ENCODE results near the gene ATP4B. TPM values are rescaled to one million over a fixed set of nuclear protein-coding genes. Genes with fewer than 3 reads are reported as not detected.

The ATP4B gene
- total RNA-seq, 5 donors from 2014 or later (not counting 1 experiment from before 2014, with no cell fraction given), result not detected

DNA sequence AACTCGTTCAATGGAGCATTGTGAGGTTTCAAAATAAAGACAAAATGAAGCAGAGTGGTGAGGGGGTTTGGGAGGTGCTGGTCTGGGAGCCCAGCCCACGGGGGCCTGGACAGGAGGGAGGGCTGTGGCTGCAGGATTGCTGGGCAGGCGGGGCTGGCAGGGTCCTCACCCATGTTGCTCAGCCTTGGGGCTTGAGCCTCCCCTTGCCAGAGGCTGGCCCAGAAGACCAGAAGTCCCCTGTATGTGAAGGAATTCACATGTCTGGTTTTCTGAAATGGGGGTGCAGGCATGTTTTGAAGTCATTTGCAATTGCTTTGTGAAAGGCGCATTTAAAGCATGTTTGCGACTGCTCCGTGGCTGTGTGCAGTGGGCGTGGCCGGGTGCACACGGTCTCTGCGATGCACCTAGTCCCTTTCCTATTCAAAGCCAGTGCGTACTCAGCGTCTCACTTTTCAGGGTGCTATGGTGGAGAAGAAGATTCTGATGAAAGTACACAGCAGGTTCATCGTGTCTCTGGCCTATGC lies 11.3 kb upstream of the ATP4B start:
- no peaks in the 10 kb centered on the region for H3K36me3 Mint-ChIP-seq
- peaks cover 0 to 2% of the 10 kb centered on the region in 2 experiments for H3K4me1 ChIP-seq (ENCODE audit: control insufficient read depth in 1 of 2, extremely low read depth in 1 of 2, insufficient read depth in 2 of 2, low read length in 2 of 2)
- no peaks in the 10 kb centered on the region for H3K9me3 Mint-ChIP-seq
- peaks cover 0 to 13% (median 0%) of the 10 kb centered on the region in 3 donors for H3K4me1 Mint-ChIP-seq
- peak in 1 of 35 experiments; percentile 0 for DNase-seq
- no peaks in the 10 kb centered on the region for H3K36me3 ChIP-seq (ENCODE audit: control insufficient read depth in 2 of 2, extremely low read depth in 1 of 2, insufficient read depth in 1 of 2, low read length in 1 of 2)
- H3K9me3 ChIP-seq, result no peaks in the 10 kb centered on the region
- 87% methylated on average over 12 of the region's 13 CpGs for WGBS (ENCODE audit: insufficient coverage)
- H3K27me3 Mint-ChIP-seq, result peaks cover 0 to 3% of the 10 kb centered on the region in 2 donors
- H3K4me3 ChIP-seq (ENCODE audit: control insufficient read depth in 1 of 2, extremely low read depth in 1 of 2, low read length in 1 of 2), result no peak overlapping the region
- no peak overlapping the region for H3K4me3 Mint-ChIP-seq
- no peak for ATAC-seq (replicated peaks in 1 of 4)
- no peak overlapping the region for H3K27ac ChIP-seq (ENCODE audit: low read length)
- ChIA-PET CTCF (no interaction called here), POLR2A (no interaction called here)
- no peak overlapping the region for H3K27ac Mint-ChIP-seq
- peaks cover 0 to 44% of the 10 kb centered on the region in 2 experiments for H3K27me3 ChIP-seq (replicated peaks in 1 of 2; ENCODE audit: control insufficient read depth in 2 of 2, extremely low read depth in 1 of 2, insufficient read depth in 2 of 2, low read length in 1 of 2)

DNA sequence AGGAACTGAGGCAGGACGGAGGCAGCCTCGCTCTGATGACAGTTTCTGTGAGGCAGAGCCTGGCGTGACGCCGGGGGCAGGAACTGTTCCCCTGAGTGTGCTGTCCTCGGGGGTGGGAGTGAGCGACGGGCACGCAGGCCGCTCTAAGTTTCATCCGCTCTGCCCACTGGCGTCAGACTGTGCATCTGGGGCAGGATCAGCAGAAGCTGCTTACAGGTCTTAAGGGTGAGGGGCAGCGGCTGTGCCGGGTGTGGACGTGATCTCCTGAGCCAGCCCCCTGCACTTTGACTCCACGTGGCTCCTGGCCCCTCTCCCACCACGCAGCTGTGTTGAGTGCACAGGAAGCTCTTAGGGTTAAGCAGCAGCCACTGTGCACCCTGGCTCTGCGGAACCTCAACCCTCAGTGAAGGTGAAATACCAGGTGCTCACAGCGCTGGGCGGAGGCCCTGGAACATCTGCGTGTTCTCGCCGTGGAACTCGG lies 10.5 kb upstream of the ATP4B start:
- no peak overlapping the region for H3K27ac Mint-ChIP-seq
- Histone ChIP-seq H3K4me1 (ENCODE audit: control insufficient read depth in 1 of 2, extremely low read depth in 1 of 2, insufficient read depth in 2 of 2, low read length in 2 of 2) (peaks cover 0 to 2% of the 10 kb centered on the region in 2 experiments), H3K27ac (ENCODE audit: low read length) (no peak overlapping the region), H3K27me3 (replicated peaks in 1 of 2; ENCODE audit: control insufficient read depth in 2 of 2, extremely low read depth in 1 of 2, insufficient read depth in 2 of 2, low read length in 1 of 2) (peaks cover 0 to 44% of the 10 kb centered on the region in 2 experiments), H3K36me3 (ENCODE audit: control insufficient read depth in 2 of 2, extremely low read depth in 1 of 2, insufficient read depth in 1 of 2, low read length in 1 of 2) (no peaks in the 10 kb centered on the region), H3K4me3 (ENCODE audit: control insufficient read depth in 1 of 2, extremely low read depth in 1 of 2, low read length in 1 of 2) (no peak overlapping the region), H3K9me3 (no peaks in the 10 kb centered on the region)
- ATAC-seq (replicated peaks in 1 of 4) (peak in 2 of 4 experiments; percentile 6 to 23), DNase-seq (peak in 1 of 35 experiments; percentile 4)
- peaks cover 0 to 3% of the 10 kb centered on the region in 2 donors for H3K27me3 Mint-ChIP-seq
- WGBS (ENCODE audit: insufficient coverage), result 67% methylated on average over 16 of the region's 24 CpGs
- H3K36me3 Mint-ChIP-seq, result no peaks in the 10 kb centered on the region
- CTCF ChIA-PET, result no interaction called here
- H3K9me3 Mint-ChIP-seq, result no peaks in the 10 kb centered on the region
- H3K4me1 Mint-ChIP-seq, result peaks cover 0 to 13% (median 0%) of the 10 kb centered on the region in 3 donors
- no peak overlapping the region for H3K4me3 Mint-ChIP-seq
- POLR2A ChIA-PET, result no interaction called here

DNA sequence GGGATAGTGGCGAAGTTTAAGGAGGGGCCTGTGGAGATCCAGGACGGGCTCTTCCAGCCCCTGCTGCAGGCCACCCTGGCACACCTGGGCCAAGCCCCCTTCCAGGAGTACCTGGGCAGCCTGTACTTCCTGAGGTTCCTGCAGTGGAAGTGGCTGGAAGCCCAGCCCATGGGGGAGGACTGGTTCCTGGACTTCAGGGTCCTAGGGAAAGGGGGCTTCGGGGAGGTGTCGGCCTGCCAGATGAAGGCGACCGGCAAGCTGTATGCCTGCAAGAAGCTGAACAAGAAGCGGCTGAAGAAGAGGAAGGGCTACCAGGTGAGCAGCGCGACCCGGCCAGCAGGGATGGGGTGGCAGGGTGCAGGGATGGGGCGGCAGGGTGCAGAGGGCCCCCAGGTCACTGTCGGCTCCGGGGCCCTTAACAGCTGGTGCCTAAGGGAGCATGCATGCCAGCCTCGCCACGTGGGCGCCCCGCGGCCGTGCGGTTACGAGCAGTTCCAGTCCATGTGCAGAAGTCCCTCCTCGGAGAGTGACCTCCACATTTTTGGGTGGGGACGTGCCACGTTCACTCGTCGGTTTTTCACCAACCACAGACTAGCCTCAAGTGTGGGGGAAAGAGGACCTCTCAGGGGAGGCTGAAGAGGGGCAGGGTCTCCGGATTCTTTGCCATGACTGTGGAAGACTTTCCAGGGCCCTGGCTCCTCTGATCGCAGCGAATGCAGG lies 9.9 kb upstream of the ATP4B start:
- Mint-ChIP-seq H3K4me1 (peaks cover 0 to 13% (median 0%) of the 10 kb centered on the region in 3 donors), H3K9me3 (no peaks in the 10 kb centered on the region), H3K27ac (no peak overlapping the region), H3K27me3 (peaks cover 0 to 3% of the 10 kb centered on the region in 2 donors), H3K4me3 (no peak overlapping the region), H3K36me3 (no peaks in the 10 kb centered on the region)
- ATAC-seq (replicated peaks in 1 of 4) (no peak), DNase-seq (peak in 1 of 35 experiments; percentile 11)
- H3K36me3 ChIP-seq (ENCODE audit: control insufficient read depth in 2 of 2, extremely low read depth in 1 of 2, insufficient read depth in 1 of 2, low read length in 1 of 2), result no peaks in the 10 kb centered on the region
- WGBS (ENCODE audit: insufficient coverage), result 85% methylated on average over 28 of the region's 29 CpGs
- no peak overlapping the region for H3K4me3 ChIP-seq (ENCODE audit: control insufficient read depth in 1 of 2, extremely low read depth in 1 of 2, low read length in 1 of 2)
- ChIA-PET CTCF (no interaction called here), POLR2A (no interaction called here)
- H3K27me3 ChIP-seq (replicated peaks in 1 of 2; ENCODE audit: control insufficient read depth in 2 of 2, extremely low read depth in 1 of 2, insufficient read depth in 2 of 2, low read length in 1 of 2), result peaks cover 0 to 44% of the 10 kb centered on the region in 2 experiments
- H3K9me3 ChIP-seq, result no peaks in the 10 kb centered on the region
- H3K27ac ChIP-seq (ENCODE audit: low read length), result no peak overlapping the region
- peaks cover 0 to 2% of the 10 kb centered on the region in 2 experiments for H3K4me1 ChIP-seq (ENCODE audit: control insufficient read depth in 1 of 2, extremely low read depth in 1 of 2, insufficient read depth in 2 of 2, low read length in 2 of 2)

DNA sequence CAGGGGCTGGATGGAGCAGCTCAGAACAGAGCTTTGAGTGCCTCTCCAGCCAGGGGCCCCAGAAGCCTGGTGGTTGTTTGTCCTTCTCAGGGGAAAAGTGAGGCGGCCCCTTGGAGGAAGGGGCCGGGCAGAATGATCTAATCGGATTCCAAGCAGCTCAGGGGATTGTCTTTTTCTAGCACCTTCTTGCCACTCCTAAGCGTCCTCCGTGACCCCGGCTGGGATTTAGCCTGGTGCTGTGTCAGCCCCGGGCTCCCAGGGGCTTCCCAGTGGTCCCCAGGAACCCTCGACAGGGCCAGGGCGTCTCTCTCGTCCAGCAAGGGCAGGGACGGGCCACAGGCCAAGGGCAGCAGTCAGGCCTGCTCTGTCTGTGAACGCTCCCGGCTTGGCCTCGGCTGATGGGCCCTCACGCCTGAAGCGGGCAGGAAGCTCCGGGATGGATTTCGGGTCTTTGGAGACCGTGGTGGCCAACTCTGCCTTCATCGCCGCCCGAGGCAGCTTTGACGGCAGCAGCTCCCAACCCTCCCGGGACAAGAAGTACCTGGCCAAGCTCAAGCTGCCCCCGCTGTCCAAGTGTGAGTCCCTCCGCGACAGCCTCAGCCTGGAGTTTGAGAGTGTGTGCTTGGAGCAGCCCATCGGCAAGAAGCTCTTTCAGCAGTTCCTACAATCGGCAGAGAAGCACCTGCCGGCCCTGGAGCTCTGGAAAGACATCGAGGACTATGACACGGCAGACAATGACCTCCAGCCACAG lies 9.1 kb upstream of the ATP4B start, which contains the start of gene GRK1:
Gene GRK1 (plus strand): TSS at position 269 of the 751 bp plus-strand sequence. CDS start 168 bp downstream, at position 437.
- Histone ChIP-seq H3K9me3 (no peaks in the 10 kb centered on the region), H3K4me3 (ENCODE audit: control insufficient read depth in 1 of 2, extremely low read depth in 1 of 2, low read length in 1 of 2) (no peak within 1 kb of the TSS), H3K36me3 (ENCODE audit: control insufficient read depth in 2 of 2, extremely low read depth in 1 of 2, insufficient read depth in 1 of 2, low read length in 1 of 2) (no peaks in the 10 kb centered on the region), H3K27me3 (replicated peaks in 1 of 2; ENCODE audit: control insufficient read depth in 2 of 2, extremely low read depth in 1 of 2, insufficient read depth in 2 of 2, low read length in 1 of 2) (peaks cover 0 to 44% of the 10 kb centered on the region in 2 experiments), H3K4me1 (ENCODE audit: control insufficient read depth in 1 of 2, extremely low read depth in 1 of 2, insufficient read depth in 2 of 2, low read length in 2 of 2) (peaks cover 0 to 2% of the 10 kb centered on the region in 2 experiments), H3K27ac (ENCODE audit: low read length) (no peak within 1 kb of the TSS)
- H3K9me3 Mint-ChIP-seq, result no peaks in the 10 kb centered on the region
- no peak within 1 kb of the TSS for H3K4me3 Mint-ChIP-seq
- peaks cover 0 to 9% (median 0%) of the 10 kb centered on the region in 3 donors for H3K4me1 Mint-ChIP-seq
- ChIA-PET POLR2A (no interaction called here), CTCF (no interaction called here)
- H3K36me3 Mint-ChIP-seq, result no peaks in the 10 kb centered on the region
- DNase-seq (peak in 2 of 35 experiments; percentile 11 to 20), ATAC-seq (replicated peaks in 1 of 4) (no peak)
- 89% methylated on average over 27 of the region's 32 CpGs for WGBS (ENCODE audit: insufficient coverage)
- H3K27me3 Mint-ChIP-seq, result peaks cover 0 to 3% of the 10 kb centered on the region in 2 donors
- H3K27ac Mint-ChIP-seq, result no peak within 1 kb of the TSS

DNA sequence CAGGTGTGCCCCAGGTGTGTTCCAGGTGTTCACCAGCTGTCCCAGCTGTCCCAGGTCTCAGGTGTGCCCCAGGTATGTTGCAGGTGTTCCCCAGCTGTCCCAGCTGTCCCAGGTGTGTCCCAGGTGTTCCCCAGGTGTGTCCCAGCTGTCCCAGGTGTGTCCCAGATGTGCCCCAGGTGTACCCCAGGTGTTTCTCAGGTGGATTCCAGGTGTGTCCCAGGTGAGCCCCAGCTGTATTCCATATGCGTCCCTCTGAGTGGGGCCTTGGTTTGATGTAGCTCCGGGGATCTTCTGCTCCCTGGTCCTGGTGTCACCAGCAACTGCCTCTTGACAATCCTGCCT lies 8.3 kb upstream of the ATP4B start:
- Histone ChIP-seq H3K36me3 (ENCODE audit: control insufficient read depth in 2 of 2, extremely low read depth in 1 of 2, insufficient read depth in 1 of 2, low read length in 1 of 2) (no peaks in the 10 kb centered on the region), H3K27me3 (replicated peaks in 1 of 2; ENCODE audit: control insufficient read depth in 2 of 2, extremely low read depth in 1 of 2, insufficient read depth in 2 of 2, low read length in 1 of 2) (peaks cover 0 to 44% of the 10 kb centered on the region in 2 experiments), H3K9me3 (no peaks in the 10 kb centered on the region), H3K27ac (ENCODE audit: low read length) (no peak overlapping the region), H3K4me1 (ENCODE audit: control insufficient read depth in 1 of 2, extremely low read depth in 1 of 2, insufficient read depth in 2 of 2, low read length in 2 of 2) (peaks cover 0 to 2% of the 10 kb centered on the region in 2 experiments), H3K4me3 (ENCODE audit: control insufficient read depth in 1 of 2, extremely low read depth in 1 of 2, low read length in 1 of 2) (no peak overlapping the region)
- Mint-ChIP-seq H3K27ac (no peak overlapping the region), H3K27me3 (peaks cover 0 to 3% of the 10 kb centered on the region in 2 donors), H3K4me1 (peaks cover 0 to 6% (median 0%) of the 10 kb centered on the region in 3 donors), H3K9me3 (peaks cover 2 to 7% (median 7%) of the 10 kb centered on the region in 3 donors), H3K36me3 (no peaks in the 10 kb centered on the region), H3K4me3 (no peak overlapping the region)
- DNase-seq, result no peak
- WGBS (ENCODE audit: insufficient coverage), result 89% methylated on average over 2 of the region's 2 CpGs
- no peak for ATAC-seq (replicated peaks in 1 of 4)
- ChIA-PET CTCF (no interaction called here), POLR2A (no interaction called here)

DNA sequence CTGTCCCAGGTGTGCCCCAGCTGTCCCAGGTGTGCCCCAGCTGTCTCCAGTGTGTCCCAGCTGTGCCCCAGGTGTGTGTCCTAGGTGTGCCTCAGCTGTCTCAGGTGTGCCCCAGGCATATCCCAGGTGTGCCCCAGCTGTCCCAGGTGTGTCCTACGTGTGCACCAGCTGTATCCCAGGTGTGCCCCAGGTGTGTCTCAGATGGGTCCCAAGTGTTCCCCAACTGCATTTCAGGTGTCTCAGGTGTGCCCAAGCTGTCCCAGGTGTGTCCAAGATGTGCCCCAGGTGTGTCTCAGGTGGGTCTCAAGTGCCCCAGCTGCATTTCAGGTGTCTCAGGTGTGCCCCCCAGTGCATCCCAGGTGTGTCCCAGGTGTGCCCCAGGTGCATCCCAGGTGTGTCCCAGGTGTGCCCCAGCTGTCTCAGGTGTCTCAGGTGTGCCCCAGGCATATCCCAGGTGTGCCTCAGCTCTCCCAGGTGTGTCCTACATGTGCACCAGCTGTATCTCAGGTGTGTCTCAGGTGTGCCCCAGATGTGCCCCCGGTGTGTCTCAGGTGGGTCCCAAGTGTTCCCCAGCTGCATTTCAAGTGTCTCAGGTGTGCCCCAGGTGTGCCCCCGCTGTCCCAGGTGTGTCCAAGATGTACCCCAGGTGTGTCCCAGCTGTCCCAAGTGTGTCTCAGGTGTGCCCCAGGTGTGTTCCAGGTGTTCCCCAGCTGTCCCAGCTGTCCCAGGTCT lies 7.8 kb upstream of the ATP4B start:
- 79% methylated on average over 3 of the region's 3 CpGs for WGBS (ENCODE audit: insufficient coverage)

More for the DNA sequence above, 7.8 kb upstream of the ATP4B start:
- Mint-ChIP-seq H3K4me3 (no peak overlapping the region), H3K4me1 (peaks cover 0 to 6% (median 0%) of the 10 kb centered on the region in 3 donors), H3K27me3 (peaks cover 0 to 3% of the 10 kb centered on the region in 2 donors), H3K9me3 (peaks cover 6 to 13% (median 13%) of the 10 kb centered on the region in 3 donors), H3K36me3 (no peaks in the 10 kb centered on the region), H3K27ac (no peak overlapping the region)
- ATAC-seq (replicated peaks in 1 of 4) (no peak), DNase-seq (peak in 1 of 35 experiments; percentile 11)
- H3K4me1 ChIP-seq (ENCODE audit: control insufficient read depth in 1 of 2, extremely low read depth in 1 of 2, insufficient read depth in 2 of 2, low read length in 2 of 2), result peaks cover 0 to 2% of the 10 kb centered on the region in 2 experiments
- H3K36me3 ChIP-seq (ENCODE audit: control insufficient read depth in 2 of 2, extremely low read depth in 1 of 2, insufficient read depth in 1 of 2, low read length in 1 of 2), result no peaks in the 10 kb centered on the region
- no peak overlapping the region for H3K27ac ChIP-seq (ENCODE audit: low read length)
- H3K9me3 ChIP-seq, result no peaks in the 10 kb centered on the region
- peaks cover 0 to 44% of the 10 kb centered on the region in 2 experiments for H3K27me3 ChIP-seq (replicated peaks in 1 of 2; ENCODE audit: control insufficient read depth in 2 of 2, extremely low read depth in 1 of 2, insufficient read depth in 2 of 2, low read length in 1 of 2)
- POLR2A ChIA-PET, result no interaction called here
- no peak overlapping the region for H3K4me3 ChIP-seq (ENCODE audit: control insufficient read depth in 1 of 2, extremely low read depth in 1 of 2, low read length in 1 of 2)
- CTCF ChIA-PET, result no interaction called here
